ENCODE results near the gene RAB14.
A peak's percentile ranks its signal among the peaks of the same experiment; 100 is the strongest.
"Not testable (repeated sequence)": the region's sequence is repeated elsewhere in the genome, so short reads cannot be mapped to it uniquely, and the experiment has no call there.

RAB14 gene

GRCh38 chr9:121156263-121156731 is 45.4 kb downstream of the RAB14 start:
- no peak for DNase-seq (ENCODE audit: low read depth in 2 of 2)

- DNase-seq (ENCODE audit: low read depth in 2 of 2): no peak
Observed at GRCh38 chr9:121154782-121155181, 46.9 kb downstream of the RAB14 start.

- no peak for DNase-seq (ENCODE audit: low read depth in 2 of 2)
Observed at GRCh38 chr9:121153642-121154041, 48.0 kb downstream of the RAB14 start.

DNA sequence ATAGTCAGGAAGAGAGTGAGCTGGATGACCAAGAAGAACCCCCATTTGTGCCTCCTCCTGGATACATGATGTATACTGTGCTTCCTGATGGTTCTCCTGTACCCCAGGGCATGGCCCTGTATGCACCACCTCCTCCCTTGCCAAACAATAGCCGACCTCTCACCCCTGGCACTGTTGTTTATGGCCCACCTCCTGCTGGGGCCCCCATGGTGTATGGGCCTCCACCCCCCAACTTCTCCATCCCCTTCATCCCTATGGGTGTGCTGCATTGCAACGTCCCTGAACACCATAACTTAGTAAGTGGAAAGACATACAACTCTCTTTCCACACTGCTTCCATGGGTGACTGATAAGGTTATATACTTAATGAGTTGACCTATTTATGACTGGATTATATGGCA is 51.5 kb downstream of the RAB14 start:
- DNase-seq (ENCODE audit: low read depth in 2 of 2): no peak

GRCh38 chr9:121144482-121144881 is 57.2 kb downstream of the RAB14 start:
- no peak for DNase-seq (ENCODE audit: low read depth in 2 of 2)

- no peak for DNase-seq (ENCODE audit: low read depth in 2 of 2)
Observed at GRCh38 chr9:121143771-121144170, 57.9 kb downstream of the RAB14 start.

GRCh38 chr9:121141706-121142105 is 60.0 kb downstream of the RAB14 start:
- no peak for DNase-seq (ENCODE audit: low read depth in 2 of 2)

GRCh38 chr9:121141306-121141705 is 60.4 kb downstream of the RAB14 start:
- no peak for DNase-seq (ENCODE audit: low read depth in 2 of 2)

DNA sequence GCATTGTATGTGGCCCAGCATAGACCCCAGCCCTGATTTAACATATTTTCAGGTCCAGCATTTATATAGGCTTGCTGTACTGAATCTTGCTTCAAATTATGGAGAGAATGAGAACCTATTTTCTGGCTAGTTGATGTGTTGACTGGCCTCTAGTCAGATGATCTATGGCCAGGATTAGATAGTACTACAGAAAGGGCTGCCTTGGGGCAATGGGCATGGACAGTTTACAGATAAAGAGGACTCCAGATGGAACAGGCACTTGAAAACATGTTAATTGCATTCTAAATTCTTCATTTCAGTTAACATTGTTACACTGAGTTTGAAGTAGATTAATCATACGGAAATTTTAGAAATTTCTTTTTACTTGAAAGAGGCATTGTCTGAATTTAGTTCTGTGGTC is 61.5 kb downstream of the RAB14 start:
- DNase-seq (ENCODE audit: low read depth in 2 of 2): no peak

GRCh38 chr9:121138973-121139372 is 62.7 kb downstream of the RAB14 start:
- no peak for DNase-seq (ENCODE audit: low read depth in 2 of 2)

- no peak for DNase-seq (ENCODE audit: low read depth in 2 of 2)
Observed at GRCh38 chr9:121138561-121138960, 63.1 kb downstream of the RAB14 start.

DNA sequence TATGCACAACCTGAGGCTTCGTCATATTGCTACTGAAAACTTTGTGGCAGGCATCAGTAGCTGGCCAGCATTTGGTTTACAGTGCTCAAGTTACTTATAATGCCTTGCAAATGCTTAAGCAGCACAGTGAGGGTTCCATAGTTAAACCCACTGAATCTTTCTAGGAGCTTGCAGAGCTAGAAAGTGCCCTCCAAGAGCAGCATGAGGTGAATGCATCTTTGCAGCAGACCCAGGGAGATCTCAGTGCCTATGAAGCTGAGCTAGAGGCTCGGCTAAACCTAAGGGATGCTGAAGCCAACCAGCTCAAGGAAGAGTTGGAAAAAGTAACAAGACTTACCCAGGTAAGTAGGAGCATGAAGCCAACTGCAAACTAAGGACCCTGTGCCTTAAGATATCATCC is 66.0 kb downstream of the RAB14 start:
- no peak for DNase-seq (ENCODE audit: low read depth in 2 of 2)

DNA sequence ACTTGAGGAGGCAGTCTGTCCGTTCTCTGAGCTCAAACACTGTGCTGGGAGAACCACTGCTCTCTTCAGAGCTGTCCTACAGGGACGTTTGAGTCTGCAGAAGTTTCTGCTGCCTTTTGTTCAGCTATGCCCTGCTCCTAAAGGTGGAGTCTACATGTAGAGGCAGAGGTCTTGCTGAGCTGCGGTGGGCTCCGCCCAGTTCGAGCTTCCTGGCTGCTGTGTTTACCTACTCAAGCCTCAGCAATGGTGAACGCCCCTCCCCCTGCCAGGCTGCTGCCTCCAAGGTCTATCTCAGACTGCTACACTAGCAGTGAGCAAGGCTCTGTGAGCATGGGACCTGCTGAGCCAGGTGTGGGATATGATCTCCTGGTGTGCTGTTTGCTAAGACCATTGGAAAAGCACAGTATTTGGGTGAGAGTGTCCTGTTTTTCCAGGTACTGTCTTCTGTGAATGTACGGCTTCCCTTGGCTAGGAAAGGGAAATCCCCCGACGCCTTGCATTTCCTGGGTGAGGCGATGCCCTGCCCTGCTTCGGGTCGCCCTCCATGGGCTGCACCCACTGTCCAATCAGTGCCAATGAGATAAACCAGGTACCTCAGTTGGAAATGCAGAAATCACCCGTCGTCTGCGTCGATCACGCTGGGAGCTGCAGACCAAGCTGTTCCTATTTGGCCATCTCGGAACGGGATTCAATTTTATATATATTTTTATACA is 68.4 kb downstream of the RAB14 start:
- DNase-seq (ENCODE audit: low read depth in 2 of 2): peak; percentile 13 to 38

DNA sequence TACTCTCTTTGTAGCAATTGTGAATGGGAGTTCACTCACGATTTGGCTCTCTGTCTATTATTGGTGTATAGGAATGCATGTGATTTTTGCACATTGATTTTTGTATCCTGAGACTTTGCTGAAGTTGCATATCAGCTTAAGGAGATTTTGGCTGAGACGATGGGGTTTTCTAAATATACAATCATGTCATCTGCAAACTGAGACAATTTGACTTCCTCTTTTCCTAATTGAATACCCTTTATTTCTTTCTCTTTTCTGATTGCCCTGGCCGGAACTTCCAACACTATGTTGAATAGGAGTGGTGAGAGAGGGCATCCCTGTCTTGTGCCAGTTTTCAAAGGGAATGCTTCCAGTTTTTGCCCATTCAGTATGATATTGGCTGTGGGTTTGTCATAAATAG is 72.3 kb downstream of the RAB14 start:
- DNase-seq (ENCODE audit: low read depth in 2 of 2): not testable (repeated sequence)
